Measurements from ENCODE around the gene AKAP17A.
A peak's percentile ranks its signal among the peaks of the same experiment; 100 is the strongest.
"Not testable (repeated sequence)": the region's sequence is repeated elsewhere in the genome, so short reads cannot be mapped to it uniquely, and the experiment has no call there.

Gene AKAP17A, protein sequence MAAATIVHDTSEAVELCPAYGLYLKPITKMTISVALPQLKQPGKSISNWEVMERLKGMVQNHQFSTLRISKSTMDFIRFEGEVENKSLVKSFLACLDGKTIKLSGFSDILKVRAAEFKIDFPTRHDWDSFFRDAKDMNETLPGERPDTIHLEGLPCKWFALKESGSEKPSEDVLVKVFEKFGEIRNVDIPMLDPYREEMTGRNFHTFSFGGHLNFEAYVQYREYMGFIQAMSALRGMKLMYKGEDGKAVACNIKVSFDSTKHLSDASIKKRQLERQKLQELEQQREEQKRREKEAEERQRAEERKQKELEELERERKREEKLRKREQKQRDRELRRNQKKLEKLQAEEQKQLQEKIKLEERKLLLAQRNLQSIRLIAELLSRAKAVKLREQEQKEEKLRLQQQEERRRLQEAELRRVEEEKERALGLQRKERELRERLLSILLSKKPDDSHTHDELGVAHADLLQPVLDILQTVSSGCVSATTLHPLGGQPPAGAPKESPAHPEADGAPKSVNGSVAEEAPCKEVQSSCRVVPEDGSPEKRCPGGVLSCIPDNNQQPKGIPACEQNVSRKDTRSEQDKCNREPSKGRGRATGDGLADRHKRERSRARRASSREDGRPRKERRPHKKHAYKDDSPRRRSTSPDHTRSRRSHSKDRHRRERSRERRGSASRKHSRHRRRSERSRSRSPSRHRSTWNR

DNA sequence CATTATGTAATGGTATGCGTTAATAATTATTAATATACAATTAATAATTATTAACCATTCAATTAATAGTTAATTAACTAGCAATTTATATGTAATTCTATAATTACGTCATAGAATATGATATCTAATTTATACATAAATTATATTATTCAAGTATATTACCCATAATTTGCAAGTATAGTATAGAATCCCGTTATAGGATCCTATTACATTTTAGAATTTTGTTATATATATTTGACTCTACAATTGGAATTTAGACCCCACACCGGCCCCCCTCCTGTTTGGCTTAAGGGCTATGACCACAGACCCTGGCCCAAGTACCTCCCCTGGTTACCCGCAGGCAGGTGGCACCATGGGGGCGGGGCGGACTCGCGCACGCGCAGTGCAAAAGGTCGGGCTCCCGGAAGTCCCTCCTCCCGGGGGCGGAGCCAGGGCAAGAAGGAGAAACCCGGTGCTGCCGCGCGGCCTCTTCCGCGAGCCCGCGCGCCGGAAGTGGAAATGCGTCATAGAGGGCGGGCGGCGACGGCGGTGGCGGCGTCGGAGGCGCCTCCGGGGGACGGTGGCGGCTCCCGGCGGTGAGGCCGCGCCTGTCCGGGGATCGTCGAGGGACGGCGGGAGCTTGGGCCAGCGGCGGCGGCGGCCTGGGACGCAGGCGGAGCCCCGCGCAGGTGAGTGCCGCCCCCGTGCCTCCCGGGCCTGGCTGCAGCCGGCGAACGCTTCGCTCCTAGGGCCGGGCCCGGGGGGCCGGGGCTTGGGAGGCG is at the start of gene AKAP17A:
Gene AKAP17A (plus strand): TSS at position 503 of the 761 bp plus-strand sequence. CDS start 1,859 bp downstream, outside the sequence.
- DNase-seq (ENCODE audit: low spot score), result peak; percentile 94

DNA sequence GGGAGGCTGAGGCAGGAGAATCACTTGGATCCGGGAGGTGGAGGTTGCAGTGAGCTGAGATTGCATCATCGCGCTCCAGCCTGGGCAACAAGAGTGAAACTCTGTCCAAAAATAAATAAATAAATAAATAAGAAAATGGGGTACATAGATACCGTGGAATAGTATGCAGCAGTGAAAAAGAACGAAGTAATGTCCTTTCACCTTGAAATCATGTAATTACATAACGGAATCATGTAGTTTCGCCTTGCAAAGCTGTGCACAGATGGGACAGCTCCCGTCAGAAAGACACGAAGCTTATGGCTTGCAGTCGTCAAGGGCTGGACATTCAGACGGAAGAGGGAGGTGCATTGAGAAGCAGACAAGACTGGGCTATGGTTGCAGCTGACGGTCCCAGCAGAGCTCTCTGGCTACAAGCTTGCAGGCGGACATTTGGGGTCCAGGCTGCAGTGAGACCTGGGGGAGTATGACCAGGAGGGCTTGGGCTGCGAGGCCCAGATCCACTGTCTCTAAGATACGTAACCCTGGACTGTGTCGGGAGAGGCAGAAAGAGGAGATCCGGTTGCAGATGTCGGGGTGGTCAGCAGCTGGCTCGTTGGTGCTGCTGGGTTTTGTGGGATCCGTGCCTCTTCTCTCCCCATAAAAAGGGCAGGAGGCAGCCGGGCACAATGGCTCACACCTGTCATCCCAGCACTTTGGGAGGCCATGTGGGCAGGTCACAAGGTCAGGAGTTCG is 48.2 kb upstream of the AKAP17A start:
- DNase-seq (ENCODE audit: low spot score), result no peak

DNA sequence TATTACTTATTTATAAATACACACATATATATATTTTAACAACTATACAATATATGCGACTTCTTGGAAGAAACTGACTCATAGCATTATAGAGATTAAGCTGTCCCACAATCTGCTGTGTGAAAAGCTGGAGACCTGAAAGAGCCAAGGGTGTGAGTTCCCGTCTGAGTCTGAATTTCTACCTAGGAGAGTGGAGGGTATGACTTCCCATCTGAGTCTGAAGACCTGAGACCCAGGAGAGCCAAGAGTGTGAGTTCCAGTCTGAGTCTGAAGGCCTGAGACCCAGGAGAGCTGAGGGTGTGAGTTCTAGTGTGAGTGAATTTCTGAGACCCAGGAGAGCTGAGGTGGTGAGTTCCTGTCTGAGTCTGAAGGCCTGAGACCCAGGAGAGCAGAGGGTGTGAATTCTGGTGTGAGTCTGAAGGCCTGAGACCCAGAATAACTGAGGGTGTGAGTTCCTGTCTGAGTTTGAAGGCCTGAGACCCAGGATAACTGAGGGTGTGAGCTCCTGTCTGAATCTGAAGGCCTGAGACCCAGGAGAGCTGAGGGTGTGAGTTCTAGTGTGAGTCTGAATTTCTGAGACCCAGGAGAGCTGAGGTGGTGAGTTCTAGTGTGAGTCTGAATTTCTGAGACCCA is 45.5 kb upstream of the AKAP17A start:
- DNase-seq (ENCODE audit: low spot score), result no peak

DNA sequence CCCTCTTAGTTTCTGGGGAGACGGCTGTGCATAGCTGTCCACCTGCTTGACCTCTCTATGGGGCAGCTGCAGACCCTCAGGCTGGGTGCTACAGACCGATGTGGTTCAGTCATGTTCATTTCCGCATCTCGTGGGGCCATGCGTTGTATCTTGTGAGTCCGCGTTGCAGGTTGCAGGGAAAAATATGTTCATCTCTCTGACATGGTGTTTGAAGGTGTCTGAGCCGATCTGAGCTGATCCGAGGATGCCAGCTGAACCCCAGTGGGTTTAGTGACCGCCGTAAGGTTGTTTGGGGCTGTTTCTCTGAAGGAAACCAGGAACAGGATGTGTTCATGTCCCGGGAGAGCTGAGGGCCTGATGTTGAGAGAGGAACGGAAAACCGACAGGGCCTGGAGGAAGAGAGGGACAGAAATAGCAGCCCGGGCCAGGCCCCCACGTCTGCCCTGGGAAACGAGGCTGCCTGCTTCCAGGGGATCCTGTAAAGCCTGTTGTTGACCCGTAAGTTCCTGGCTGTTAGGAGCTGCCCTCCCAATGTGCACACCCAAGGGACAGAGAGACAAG is 44.6 kb upstream of the AKAP17A start:
- DNase-seq (ENCODE audit: low spot score), result no peak

DNA sequence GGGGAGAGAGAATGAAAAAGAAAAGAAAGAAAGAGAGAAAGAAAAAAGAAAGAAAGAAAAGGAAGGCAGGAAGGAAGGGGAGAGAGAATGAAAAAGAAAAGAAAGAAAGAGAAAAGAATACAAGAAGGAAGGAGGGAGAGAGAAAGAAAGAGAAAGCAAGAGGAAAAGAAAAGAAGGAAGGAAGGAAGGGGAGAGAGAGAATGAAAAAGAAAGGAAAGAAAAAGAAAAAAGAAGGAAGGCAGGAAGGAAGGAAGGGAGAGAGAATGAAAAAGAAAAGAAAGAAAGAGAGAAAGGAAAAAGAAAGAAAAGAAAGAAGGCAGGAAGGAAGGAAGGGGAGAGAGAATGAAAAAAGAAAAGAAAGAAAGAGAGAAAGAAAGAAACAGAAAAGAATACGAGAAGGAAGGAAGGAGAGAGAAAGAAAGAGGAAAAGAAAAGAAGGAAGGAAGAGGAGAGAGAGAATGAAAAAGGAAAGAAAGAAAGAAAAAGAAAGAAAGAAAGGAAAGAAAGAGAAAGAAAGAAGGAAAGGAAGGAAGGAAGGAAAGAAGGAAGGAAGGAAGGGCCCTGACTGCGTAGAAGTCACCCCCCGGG is 39.4 kb upstream of the AKAP17A start:
- DNase-seq (ENCODE audit: low spot score), result no peak

DNA sequence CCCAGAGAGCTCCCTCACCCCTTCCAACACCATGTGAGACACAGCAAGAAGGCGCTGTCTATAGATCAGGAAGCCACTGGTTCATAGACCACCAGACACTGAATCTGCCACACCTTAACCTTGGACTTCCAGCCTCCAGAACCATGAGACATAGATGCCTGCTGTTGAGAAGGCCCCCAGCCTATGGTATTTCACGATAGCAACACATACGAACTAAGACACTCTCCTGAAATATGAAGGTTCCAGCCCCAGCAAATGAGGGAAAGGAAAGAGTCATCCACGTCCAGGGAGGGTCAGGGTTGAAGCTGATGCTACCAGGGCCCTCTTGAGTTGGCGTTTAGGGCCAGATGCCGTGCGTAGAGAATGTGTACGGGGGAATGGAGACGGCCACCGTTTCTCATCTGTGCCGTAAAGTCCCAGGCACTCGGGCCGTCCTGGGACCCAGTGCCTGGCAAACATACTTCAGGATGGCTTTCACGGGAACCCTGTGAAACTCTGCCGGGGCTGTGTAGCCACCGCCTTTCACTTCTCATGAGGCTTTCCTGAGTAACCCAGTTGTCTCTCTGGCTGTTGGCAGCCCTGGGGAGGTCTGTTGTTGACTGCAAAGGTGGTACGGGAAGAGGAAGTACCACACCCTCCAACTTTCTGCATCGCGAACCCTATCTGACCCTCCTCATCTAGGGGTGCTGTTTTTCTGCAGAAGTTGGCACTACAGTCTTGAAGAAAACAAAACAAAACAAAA is 36.8 kb upstream of the AKAP17A start:
- no peak for DNase-seq (ENCODE audit: low spot score)

DNA sequence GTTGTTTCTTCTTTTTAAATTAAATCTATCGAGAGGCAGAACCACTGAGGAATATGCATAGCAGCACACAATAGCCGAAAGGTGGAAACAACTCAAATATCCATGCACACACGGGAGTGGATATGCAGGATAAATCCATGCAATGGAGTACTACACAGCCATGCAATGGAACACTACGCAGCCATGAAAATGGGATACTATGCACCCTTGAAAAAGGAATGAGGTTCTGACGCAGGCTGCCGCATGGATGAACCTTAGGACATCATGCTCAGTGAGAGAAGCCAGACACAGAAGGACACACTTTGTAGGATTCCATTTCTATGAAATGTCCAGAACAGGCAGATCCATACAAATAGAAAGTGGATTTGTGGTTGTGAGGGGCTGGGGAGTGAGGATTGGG is 36.0 kb upstream of the AKAP17A start:
- no peak for DNase-seq (ENCODE audit: low spot score)

DNA sequence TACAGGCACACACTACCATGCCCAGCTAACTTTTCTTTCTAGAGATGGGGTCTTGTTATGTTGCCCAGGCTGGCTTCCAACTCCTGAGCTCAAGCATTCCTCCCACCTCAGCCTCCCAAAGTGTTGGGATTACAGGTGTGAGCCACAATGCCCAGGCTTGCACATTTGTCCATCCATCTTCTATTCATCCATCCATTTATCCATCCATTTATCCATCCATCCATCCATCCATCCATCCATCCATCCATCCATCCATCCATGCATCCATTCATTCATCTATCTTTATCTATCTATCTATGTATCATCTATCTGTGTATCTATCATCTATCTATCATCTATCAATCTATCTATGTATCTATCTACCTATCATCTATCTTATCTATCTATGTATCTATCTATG is 34.0 kb upstream of the AKAP17A start:
- not testable (repeated sequence) for DNase-seq (ENCODE audit: low spot score)

DNA sequence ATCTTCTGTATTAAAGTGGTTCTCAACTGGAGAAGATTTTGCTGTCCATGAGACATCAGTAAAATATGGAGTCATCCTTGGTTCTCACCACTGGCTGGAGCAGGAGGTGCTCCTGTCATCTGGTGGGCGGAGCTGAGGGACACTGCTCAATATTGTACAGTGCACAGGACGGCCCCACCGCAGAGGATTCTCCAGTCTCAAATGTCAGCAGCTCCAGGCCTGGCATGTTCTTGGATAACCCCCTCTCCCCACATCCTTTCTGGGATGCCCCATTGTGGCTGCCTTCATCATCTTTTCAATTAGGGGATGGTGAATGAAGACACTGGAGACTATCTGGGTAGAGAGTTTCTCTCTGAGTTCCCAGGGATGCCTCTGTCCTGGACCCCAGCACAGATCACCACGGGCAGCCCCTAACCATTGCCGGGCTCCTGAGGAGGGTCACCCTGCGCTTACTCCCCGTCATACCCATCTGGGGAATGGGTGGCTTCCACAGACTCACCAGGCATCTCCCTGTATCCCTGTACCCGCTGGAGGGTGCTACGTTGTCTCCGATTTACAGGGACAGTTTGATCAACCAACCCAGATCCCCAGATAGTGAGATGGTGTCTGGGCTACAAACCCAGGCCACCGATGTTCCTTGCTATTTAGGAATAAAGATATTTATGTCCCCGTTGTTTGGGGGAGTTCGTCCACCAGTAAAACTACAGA is 32.5 kb upstream of the AKAP17A start:
- DNase-seq (ENCODE audit: low spot score), result no peak

DNA sequence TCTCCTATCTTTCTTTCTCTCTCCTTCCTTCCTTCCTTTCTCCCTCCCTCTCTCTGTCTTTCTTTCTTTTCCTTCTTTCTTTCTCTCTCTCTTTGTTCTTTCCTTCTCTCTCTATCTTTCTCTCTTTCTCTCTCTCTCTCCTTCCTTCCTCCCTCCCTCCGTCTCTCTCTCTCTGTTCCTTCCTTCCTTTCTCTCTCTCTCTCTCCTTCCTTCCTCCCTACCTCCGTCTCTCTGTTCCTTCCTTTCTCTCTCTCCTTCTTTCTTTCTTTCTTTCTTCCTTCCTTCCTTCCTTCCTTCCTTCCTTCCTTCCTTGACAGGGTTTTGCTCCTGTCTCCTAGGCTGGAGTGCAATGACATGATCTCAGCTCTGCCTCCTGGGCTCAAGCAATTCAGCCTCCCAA is 30.2 kb upstream of the AKAP17A start:
- no peak for DNase-seq (ENCODE audit: low spot score)

DNA sequence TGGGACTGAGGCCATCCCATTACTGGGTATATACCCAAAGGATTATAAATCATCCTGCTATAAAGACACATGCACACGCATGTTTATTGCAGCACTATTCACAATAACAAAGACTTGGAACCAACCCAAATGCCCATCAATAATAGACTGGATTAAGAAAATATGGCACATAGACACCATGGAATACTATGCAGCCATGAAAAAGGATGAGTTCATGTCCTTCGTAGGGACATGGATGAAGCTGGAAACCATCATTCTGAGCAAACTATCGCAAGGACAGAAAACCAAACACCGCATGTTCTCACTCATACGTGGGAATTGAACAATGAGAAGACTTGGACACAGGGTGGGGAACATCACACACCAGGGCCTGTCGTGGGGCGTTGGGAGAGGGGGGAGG is 27.3 kb upstream of the AKAP17A start:
- DNase-seq (ENCODE audit: low spot score), result not testable (repeated sequence)

DNA sequence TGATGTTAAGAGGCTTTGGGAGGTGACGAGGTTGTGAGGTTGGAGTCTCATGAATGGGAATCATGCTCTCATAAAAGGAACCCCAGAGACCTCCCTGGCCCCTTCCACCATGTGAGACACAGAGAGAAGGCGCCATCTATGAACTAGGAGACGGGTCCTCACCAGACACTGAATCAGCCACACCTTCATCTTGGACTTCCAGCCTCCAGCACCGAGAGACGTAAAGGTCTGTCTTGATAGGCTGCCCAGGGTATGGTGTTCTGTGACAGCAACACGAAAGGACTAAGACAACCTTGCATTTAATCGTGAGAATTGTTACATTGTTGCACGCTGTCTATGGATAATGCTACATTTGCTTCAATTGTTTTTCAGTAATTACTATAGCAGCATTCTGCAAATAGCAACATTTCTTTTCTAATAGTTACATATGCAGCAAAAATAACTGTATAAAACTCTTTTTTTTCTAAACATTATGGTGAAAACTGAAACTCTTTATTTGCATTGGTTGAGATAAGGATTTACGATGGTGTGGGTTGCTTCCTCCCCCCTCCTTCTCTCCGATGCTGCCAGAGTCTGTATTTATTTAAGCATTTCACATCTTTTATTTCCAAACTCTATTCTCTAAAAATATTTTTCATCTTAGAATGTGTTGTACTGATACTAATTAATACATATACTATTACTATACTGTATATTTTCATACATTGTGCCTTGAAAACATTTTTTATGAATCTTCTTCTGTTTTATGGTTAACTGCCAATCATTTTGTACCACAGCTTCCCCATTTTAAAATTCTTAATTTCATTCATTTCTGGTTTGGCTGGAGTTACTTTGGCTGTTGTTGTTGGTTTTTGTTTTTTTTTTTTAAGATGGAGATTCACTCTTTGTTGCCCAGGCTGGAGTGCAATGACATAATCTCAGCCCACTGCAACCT is 26.4 kb upstream of the AKAP17A start:
- no peak for DNase-seq (ENCODE audit: low spot score)

DNA sequence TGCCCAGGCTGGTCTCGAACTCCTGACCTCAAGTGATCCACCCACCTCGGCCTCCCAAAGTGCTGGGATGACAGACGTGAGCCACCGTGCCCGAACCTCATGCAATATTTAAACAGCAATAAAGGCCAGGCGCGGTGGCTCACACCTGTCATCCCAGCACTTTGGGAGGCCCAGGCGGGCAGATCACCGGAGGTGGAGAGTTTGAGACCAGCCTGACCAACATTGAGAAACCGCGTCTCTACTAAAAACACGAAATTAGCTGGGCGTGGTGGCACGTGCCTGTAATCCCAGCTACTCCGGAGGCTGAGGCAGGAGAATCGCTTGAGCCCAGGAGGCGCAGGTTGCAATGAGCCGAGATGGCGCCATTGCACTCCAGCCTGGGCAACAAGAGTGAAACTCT is 17.2 kb upstream of the AKAP17A start:
- not testable (repeated sequence) for DNase-seq (ENCODE audit: low spot score)

DNA sequence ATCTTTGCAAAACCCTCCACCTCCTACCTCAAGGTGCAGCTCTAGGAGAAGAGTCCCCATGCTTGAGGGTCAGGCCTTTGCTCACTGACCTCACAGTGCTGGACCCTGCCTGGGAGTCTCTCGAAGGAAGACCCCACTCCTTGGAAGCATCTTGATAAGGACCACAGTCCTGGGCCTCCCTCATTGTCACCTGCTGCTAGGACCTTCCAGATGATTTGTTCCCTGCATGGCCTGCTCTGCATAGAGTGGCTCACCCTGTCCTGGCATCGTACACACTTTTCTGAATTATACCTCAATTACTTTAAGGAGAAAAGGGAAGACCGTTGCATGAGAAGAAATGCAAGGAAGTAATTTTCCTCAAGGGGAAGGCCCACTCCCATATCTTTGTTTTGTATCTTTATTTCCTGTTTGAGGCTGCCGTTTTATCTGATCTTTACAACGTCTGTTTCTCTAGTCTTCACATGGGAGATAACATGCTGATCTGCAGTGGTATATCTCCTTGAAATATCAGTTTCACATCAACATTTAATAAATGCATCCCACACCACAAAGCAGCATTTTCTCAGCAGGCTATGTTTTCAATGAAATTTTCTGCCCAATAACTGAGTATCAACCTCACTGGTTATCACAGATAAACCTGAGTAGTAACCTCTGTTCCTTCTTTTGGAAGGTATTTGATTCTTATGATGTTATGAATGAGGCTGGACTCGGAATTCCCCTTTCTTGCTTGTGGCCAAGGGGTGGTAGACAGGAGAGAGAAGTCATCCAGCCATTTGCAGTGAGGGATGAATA is 15.0 kb upstream of the AKAP17A start:
- DNase-seq (ENCODE audit: low spot score), result no peak

DNA sequence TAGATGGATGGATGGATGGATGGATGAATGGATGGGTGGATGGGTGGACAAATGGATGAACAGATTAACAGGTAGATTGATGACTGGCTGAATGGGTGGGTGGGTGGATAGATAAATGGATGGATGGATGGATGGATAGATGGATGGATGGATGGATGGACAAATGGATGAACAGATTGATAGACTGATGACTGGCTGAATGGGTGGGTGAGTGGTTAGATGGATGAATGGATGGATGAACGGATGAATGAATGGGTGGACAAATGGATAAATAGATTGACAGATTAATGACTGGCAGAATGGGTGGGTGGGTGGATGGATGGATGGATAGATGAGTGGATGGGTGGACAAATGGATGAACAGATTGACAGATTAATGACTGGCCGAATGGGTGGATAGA is 13.6 kb upstream of the AKAP17A start:
- DNase-seq (ENCODE audit: low spot score), result no peak

DNA sequence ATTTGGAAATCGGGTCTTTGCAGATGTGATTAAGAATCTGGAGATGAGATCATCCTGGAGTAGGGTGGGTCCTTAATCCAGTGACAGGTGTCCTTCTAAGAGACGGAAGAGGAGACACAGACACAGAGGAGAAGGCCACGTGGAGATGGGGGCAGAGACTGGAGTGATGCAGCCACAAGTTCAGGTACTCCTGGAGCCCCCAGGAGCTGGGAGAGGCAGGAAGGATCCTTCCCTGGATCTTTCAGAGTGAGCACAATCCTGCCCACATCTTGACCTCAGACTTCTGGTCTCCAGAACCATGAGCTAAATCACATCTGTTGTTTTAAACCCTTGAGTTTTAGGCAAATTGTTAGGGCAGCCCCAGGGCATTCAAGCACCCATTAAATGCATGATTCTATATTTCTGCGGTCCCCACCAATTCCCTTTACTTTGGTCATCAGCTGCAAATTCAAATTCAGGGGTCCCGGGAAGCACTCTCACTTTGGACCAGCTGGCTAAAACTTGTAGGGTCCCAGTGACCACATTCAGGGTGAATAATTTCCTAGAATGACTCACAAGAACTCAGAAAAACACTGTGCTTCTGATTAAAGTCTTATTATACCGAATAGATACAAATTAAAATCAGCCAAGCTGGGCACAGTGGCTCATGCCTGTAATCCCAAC is 12.8 kb upstream of the AKAP17A start:
- DNase-seq (ENCODE audit: low spot score), result no peak

DNA sequence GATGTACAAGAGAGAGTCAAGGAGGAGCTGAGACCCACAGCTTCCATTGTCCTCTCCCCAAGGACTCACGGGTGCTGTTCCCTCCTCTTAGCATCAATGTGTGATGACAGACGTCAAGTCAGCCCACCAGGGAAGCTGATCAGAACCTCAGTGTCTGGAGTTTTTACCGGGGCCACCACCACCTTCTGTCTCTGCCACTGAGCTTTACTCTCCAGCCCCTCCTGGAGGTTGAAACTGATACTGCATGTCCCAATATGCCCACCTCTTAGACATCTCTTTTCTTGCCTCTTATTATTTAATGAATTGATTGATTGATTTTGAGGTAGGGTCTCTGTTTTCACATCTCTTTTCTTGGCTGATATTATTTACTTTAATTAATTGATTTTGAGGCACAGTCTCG is 10.3 kb upstream of the AKAP17A start:
- DNase-seq (ENCODE audit: low spot score), result peak; percentile 54

All from hepatic stellate cell (primary cell).